NK-92 (cell line): Measurements from ENCODE around the gene ANKRD29.
"Not testable (repeated sequence)": the region's sequence is repeated elsewhere in the genome, so short reads cannot be mapped to it uniquely, and the experiment has no call there.

ENCODE experiments used
- DNase-seq: peaks from one replicate; lab custom pipeline; 2025; ENCODE audit not compliant: unreplicated experiment; lab: John Stamatoyannopoulos, UW

The ANKRD29 gene

DNA sequence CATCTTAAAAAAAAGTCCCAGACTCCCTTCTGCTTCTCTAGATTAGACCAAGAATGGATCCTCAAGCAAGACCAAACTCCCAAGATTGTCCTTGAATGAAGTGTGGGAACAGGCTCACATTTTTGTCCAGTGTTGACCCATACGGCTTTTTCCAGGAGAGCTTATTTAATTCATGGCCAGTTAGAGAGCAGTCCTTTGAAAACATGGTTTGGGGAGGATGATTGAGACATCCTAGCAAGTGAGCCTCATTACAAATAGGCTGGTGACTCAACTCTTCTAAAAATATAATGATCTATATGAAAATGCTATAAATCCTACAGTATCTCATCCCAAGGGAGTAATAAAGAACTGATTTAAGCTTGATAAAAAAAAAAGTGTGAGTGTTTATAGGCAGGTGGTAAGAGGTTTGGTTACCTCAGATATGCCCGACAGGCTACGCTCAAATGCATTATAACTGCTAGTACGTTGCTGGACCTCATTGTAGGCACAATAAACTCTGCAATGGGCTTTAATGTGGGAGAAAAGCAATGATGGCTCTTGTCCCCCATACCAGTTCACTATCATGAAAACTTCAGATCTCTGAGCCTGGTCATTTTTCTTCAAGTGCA, 17.0 kb downstream of the ANKRD29 start:
- DNase-seq, result no peak

DNA sequence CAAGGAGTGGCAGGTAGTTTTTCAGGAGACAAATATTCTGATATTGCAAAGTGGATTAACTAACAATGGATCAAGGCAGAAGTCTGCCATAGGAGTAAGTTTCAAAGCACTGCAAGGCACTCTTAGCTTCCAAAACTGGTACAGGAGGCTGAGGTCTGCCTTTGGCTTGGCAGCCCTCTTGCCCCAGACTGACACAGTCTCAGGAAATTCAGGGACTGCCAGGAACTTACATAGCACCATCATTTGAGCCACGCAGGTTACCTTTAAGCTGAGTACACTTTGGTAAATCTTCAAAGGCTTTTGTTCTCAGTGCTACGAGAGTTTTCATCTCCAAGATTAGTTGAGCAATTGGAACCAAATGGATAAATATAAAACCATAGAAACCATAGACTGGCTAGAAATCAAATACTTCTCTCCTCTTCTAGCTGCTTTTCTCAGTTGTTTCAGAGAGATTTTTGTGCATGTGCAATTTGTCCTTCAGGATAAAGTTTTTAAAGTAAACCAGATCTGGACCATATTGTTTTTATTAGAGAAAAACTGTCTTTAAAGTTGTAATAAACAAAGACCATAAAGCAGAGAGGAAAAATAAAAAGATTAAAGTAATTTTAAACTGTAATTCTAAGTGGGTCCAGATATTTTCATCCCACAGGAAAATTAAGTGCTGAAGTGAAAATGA, 18.8 kb downstream of the ANKRD29 start:
- no peak for DNase-seq

DNA sequence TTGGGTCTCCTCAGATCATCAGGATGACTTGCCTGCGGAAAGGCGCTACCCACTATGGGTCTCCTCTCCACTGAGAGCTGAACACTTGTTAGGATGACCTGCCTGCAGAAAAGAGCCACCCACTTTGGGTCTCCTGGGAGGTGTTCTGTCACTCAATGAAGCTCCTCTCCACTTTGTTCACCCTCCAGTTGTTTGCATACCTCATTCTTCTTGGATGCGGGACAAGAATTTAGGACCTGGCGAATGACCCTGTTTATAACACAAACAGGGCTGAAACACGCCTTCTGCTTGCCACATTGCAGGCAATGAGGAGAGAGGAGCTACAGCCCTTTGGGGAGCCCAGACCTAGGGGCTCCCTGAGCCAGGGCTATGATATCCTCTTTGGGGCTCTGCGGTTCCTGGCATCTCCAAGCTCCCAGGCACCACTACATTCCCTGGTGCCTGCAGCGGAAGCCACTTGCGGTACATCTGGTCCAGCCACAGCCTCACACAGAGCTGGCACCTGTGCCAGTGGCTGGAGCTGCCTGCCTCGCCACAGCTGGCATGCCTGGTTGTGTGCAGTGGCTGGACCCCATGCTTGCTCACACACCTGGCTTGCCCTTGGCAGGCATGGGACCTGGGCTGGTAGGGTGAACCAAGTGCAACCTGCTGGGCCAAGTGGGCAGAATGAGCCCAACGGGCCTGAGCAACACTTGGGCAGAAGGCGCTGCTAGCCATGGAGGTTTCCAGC, 20.6 kb downstream of the ANKRD29 start:
- DNase-seq, result no peak

DNA sequence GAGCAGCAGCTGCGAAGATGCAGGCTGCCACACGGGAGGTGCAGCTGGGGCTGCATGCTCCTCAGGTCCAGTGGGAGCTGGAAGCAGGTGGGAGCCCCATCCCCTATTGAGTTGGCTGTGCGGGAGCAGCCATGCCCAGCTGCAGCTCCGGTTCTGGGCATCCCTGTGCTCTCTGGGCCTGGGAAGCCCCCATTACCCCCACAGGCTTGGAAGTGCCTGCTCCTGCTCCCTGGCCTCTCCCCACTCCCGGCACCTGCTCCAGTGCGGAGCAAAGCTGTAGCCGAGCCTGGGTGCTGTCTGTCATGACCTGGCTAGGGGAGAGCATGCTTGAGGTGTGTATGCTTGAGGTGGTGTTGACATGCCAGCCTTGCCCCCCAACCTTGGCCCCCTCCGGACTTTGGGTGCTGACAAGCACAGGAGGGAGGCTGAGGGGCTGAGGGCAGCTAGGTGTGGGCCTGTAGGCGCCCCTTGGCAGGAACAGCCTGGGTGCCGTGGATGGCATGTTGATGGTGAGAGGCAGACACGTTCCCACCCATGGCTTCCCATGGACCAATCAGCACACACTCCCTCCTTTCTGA, 21.5 kb downstream of the ANKRD29 start:
- no peak for DNase-seq

DNA sequence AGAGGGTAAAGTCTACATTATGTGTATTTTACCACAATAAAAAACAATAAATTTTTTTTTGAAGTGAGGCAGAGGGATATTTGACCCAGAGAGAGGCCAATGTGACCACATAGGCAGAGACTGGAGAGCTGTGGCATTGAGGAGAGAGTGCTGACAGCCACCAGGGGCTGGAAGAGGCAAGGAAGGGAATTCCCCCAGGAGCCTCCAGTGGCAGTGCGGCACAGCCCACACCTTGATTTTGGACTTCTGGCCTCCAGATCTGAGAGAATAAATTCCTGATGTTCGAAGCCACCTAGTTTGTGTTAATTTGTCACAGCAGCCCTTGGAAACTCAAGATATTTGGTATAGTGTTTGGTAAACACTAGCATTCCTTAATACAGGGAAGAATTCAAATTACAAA, 22.7 kb downstream of the ANKRD29 start:
- no peak for DNase-seq

DNA sequence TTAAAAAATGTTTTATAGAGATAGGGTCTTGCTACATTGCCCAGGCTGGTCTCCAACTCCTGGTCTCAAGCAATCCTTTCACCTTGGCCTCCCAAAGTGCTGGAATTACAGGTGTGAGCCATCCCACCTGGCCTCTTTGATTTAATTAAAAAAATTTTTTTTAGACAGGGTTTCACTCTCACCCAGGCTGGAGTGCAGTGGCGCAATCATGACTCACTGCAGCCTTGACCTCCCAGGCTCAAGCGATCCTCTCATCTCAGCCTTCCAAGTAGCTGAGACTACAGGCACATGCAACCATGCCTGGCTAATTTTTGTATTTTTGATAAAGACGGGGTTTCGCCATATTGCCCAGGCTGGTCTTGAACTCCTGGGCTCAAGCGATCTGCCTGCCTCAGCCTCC, 26.3 kb downstream of the ANKRD29 start:
- DNase-seq, result not testable (repeated sequence)

DNA sequence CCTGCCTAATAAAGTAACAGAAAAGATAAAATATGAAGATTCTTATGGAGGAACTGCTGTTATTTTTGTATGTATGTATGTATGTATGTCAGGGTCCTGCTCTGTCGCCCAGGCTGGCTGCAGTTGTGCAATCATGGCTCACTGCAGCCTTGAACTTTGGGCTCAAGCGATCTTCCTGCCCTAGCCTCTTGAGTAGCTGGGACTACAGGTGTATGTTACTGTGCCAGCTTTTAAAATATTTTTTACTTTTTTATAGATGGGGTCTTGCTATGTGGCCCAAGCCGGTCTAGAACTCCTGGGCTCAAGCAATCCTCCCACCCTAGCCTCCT, 26.7 kb downstream of the ANKRD29 start:
- DNase-seq, result no peak

DNA sequence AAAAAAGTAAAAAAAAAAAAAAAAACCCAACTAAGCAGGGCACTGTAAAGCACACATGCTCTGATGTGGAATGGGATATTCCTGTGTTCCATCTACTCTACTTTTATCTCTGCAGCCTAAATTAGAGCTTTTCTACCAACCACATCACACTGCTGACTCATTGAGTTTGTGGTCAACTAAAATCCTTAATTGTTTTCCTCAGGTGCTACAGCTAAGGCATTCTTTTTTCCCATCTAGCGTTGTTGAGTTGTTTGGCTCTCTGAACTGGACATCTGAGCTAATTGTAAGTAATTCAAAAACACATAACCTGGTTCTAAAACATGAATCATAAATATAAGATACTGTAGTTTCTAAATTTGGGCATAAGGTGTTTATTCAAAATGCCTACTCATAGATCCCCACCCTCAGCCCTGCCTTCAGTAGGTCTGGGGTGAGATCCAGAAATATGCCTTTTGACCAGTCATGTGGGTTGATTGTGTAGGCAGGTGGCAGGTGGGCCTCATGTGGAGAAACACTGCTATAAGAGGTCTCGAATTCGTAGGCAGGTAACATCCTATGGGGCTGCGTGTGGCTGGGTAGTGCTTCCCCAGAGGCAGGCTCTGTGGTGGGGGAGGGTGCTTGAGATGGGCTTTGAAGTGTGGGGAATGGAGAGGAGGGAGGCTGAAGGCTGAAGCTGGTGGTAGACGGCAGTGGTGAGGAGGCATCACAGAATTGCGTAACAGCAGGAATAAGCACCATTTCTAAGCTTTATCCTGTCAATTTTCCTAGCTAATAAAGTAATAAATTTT, 27.2 kb downstream of the ANKRD29 start:
- DNase-seq, result no peak

DNA sequence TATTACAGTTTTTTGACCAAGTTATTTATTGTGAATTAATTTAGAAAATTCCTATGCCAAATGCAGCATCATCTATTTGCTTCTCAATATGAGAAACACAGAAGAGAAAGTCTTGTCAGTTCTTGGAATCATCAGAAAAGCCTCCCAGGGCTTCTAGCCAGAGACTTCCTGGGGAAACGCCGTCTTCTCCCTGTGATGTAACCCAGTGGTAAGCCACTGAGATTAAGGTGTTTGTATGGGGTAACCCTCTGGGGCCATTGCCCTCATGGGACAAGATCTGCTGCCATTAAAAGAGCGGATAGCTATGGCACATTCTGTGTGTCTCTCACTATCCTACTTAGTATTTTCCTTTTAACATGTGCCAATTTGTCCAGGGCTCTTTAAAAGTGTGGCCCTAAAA, 28.0 kb downstream of the ANKRD29 start:
- DNase-seq, result no peak

DNA sequence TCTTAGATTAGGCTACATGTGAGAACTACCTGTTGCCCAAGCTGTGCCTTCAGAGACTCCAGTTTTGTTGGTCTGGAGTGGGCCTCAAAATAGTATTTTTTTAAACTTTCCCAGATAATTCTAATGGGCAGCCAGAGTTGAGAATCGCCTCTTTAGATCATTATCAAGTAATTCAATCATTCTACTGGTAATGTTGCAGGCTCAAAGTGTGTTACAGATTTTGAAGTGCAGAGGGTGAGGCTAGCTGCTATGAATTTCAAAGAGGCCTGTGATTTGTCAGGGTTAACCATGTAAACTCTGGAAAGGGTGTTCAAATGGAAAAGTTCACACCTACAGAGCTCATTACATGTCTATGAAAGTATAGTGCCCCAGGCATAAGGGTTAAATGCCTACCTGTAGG, 30.1 kb downstream of the ANKRD29 start:
- no peak for DNase-seq

DNA sequence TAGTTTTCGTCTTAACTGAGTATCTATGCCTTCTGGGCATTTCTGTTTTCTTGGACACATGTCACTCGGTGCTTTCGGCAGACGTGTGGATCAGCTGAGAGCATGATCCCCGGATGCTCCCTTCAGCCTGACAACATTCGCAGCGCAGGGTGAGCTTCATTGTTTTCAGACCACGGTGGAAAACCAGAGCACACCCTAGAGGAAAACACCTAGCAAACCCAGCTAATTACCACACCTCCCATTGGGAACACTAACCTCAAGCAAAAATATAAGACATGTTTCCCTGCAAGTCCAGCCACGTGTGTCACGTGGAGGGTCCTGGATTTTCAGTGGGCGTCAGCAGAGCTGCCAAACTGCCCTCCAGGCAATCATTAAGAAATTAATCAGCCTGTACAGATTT, 31.0 kb downstream of the ANKRD29 start:
- DNase-seq, result no peak

DNA sequence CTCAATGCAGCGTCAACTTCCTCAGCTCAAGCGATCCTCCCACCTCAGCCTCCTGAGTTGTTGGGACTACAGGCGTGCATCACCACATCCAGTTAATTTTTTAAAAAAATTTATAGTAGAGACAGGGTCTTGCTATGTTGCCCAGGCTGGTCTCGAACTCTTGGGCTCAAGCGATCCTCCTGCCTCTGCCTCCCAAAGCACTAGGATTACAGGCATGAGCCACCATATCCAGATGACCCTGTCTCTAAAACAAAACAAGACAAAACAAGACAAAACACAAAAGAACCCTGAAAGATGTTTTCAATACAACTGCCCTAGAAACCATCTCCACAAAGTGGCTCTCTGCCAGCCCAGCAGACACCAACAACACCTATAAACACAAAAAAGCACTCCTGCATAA, 31.4 kb downstream of the ANKRD29 start:
- DNase-seq, result no peak

DNA sequence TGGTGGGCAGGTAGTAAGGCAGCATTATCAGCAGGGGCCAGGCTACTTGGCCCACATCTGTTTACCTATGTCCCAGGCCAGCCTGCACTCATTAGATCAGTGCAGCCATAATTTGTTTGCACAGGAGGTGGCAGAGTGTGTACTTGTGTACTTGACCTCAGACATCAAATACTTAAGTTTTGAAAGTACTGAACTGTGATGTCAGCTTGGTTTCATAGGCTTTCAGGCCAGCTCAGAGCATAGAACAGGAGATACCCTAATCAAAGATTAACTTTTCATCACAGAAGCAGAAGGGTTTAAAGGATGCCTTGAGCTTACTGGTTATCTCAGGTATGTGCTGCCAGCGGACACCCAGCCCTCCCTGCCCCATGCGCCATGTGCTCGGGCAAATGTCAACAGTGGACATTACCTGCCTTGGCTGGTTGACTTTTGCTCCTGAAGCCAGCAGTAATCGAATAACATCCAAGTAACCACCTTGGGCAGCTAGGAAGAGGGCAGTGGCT, 33.2 kb downstream of the ANKRD29 start:
- no peak for DNase-seq

DNA sequence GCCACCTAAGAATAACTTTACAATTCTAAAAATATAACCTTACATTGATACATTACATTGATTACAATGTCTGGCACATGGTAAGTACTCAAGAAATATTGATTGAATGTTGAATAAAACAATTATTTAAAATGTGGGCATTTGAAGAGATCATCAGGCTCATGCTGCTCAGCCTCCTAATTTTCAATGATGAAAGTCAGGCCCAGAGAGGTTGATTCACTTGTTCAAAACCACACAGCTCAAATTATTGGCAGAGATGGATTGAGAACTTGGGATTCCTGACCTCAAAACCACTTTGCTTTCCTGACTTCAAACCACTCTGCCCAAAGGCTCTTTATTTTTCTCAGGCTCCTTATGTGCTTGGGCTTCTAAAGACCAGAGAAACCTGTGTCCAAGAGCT, 34.7 kb downstream of the ANKRD29 start:
- no peak for DNase-seq

DNA sequence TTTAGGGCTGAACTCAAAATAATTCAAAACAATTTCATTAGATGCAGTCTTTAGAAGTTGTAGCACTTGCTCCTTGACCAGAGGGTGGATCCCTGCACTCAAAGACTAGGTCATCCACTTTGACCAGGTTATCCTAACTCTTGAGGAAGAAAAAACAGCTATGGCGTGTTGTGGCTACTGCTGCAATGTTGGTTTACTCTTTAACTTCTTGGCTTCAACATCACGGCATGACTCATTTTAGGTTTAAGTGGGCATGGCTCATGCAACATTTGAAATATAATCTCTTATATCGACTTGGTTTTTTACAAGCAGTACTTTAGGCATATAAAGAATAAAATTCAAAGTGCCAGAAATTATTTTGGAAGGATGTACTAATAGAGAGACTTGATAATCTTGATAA, 35.4 kb downstream of the ANKRD29 start:
- DNase-seq, result no peak

DNA sequence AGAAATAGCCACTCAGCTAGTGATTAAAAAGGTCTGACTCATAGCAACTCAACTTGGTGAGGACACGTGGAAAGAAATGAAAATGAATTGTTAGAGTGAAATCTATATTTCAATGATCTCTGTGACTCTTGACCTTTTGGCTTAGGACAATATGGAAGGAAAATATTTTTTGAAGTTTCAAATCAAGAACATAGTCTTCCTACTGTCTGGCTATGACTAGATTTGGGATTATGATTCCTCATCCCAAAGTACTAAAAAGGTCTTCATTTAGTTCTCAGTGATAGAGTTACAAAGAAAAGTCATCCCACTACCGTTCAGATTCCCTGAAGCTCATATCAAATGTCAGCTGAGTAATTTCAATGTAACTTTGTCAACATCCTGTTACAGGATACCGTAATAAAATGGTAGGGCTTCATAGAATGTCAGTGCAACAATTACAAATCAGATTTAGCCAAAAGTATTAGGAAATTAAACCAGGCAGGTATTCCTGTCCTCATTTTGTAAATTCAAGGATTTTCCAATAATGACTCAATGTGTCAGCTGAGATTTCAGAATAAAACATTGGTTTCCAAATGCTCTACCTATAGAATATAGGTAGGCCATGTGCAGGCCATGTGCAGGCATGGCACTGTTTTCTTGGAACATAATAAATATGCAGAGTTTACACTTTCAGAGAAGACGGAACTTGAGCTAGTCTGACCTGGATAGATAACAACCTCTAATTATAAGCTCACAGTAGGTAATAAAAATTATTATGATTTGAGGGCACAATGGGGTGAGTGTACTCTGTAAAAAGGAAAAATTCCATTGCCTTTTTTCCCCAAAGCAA, 36.0 kb downstream of the ANKRD29 start:
- no peak for DNase-seq

DNA sequence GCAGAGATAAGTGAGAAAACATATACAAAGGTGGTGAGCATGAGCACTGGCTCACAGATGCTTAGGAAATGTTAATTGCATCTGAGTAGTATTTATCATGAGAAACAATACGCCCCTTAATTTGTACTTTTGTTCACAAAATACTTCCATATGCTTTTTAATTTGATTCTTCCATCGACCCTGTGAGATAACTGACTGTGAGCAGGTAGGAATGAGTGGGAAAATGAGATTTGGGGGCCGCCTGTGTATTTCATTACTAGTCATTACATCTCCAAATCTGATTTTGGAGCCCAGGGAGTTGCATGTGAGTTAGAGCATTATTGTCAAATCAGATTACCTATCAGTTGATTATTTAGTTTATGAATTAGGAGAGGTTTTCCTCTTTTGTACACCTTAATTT, 39.7 kb downstream of the ANKRD29 start:
- DNase-seq, result no peak

DNA sequence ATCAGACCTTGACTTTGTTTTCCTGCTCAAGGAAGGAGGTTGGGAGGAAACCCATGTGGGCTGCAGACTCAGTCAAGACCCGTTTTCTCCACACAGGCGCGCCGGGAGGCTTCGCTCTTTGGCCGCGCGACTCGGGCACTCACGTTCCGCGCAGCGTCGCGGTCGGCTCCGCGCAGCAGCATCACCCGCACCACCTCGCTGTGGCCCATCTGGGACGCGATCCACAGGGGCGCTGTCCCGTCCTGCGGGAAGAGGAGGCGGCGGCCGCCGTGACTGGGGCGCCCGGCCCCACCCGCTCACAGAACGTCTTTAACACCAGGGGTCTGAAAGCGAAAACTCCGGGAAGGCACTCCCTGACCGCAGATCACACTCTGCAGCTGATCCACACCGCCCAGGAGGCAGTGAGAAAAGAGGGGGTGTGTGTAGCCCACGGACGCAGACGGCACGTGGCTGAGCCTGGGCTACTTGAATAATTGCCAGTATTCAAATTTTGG, 43.3 kb downstream of the ANKRD29 start:
- no peak for DNase-seq

DNA sequence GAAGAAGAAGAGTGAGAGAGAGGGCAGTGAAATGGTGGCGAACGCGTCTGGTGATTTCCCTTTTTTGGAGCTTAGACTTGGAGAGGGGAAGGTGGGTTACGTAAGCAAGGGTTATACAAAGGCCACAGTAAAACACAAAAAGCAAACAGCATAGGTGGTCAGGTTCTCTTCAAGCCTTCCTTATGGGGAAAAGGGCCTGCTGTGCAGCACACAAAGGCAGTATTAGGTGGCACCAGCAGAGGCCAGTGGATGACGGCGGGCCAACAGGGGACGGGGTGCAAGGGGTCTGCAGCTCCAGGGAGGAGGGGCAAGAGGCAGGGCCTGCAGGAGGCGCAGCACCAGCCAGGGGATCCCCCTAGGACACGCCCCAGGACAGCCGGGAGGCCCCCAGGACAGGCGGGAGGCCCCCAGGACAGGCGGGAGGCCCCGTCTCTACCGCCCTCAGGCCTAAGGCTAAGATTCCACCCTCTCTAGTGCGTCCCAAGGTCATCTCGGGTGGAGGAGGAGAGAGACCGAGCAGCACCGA, 43.8 kb downstream of the ANKRD29 start:
- no peak for DNase-seq

DNA sequence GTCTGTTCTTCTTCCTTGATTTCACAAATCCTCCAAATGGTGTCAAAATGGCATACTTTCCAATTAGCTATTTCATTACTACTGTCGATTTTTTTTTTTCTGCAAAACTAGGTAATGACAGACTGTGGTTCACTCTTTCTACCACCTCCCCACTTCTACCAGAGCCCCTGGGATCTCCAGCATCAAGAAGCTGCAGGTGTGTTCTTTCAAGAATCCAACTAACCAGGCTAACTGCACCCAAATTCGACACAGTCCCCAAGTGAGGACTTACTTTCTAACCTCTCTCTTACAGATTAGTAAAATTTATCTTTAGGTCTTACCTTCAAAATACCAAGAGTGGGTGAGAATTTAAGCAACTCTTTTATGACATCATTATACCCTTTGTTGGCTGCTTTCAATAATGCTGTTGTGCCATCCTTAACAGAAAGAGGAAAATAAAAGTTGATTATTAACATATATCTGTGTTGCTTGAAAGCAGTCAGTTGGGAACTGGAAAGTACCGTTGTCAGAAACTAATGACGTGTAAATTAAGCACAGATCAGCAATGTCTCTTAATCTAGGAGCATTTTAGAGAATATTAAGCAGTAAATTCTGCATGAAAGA, 45.2 kb downstream of the ANKRD29 start:
- DNase-seq, result no peak
